ENCODE data around the gene CUX1.
A peak's percentile ranks its signal among the peaks of the same experiment; 100 is the strongest.
"Not testable (repeated sequence)": the region's sequence is repeated elsewhere in the genome, so short reads cannot be mapped to it uniquely, and the experiment has no call there.

Gene CUX1

GRCh38 chr7:101853684-101854083 is 36.3 kb downstream of the CUX1 start:
- no peak for DNase-seq

- no peak for DNase-seq
Measured at GRCh38 chr7:101854084-101854865, 36.8 kb downstream of the CUX1 start.

GRCh38 chr7:101856473-101857357 is 39.3 kb downstream of the CUX1 start:
- peak in 41 of 58 donors; percentile 10 to 66 (median 24) for DNase-seq

GRCh38 chr7:101857358-101857811 is 40.0 kb downstream of the CUX1 start:
- DNase-seq = no peak

GRCh38 chr7:101858437-101859385 is 41.3 kb downstream of the CUX1 start:
- no peak for DNase-seq

- no peak for DNase-seq
Measured at GRCh38 chr7:101859411-101860106, 42.1 kb downstream of the CUX1 start.

GRCh38 chr7:101860316-101861217 is 43.1 kb downstream of the CUX1 start:
- no peak for DNase-seq

- no peak for DNase-seq
Measured at GRCh38 chr7:101861218-101861775, 43.9 kb downstream of the CUX1 start.

- no peak for DNase-seq
Measured at GRCh38 chr7:101862280-101863220, 45.1 kb downstream of the CUX1 start.

- no peak for DNase-seq
Measured at GRCh38 chr7:101863598-101863997, 46.2 kb downstream of the CUX1 start.

GRCh38 chr7:101864039-101864438 is 46.6 kb downstream of the CUX1 start:
- DNase-seq = no peak

GRCh38 chr7:101865031-101865430 is 47.6 kb downstream of the CUX1 start:
- no peak for DNase-seq

GRCh38 chr7:101865455-101865854 is 48.0 kb downstream of the CUX1 start:
- no peak for DNase-seq

GRCh38 chr7:101866328-101866727 is 48.9 kb downstream of the CUX1 start:
- no peak for DNase-seq

GRCh38 chr7:101867265-101867664 is 49.8 kb downstream of the CUX1 start:
- DNase-seq = no peak

GRCh38 chr7:101867681-101868080 is 50.3 kb downstream of the CUX1 start:
- not testable (repeated sequence) for DNase-seq

GRCh38 chr7:101868191-101868950 is 50.9 kb downstream of the CUX1 start:
- DNase-seq = no peak
